Neural progenitor cell (in vitro differentiated cells): ENCODE data around the gene HTD2. TPM values are rescaled to one million over a fixed set of nuclear protein-coding genes. Genes with fewer than 3 reads are reported as not detected.

Experiments used
- DNase-seq: peaks from one replicate; pipeline ENCODE4 v3.0.0-alpha.2; 2016; ENCODE audit warnings: low spot score
- H2AFZ ChIP-seq: fragments of 200-600 bp; sonication (generic); replicated peaks from 2 replicates; pipeline ENCODE4 v1.6.1; 2016; ENCODE audit warnings: antibody characterized with exemption
- H3F3A ChIP-seq: fragments of 200-600 bp; sonication (generic); 2 replicates; pipeline ENCODE4 v1.6.1; 2016; ENCODE audit warnings: antibody characterized with exemption, low read depth
- H3K27ac ChIP-seq: fragments of 200-600 bp; sonication (generic); 2 replicates; pipeline ENCODE4 v1.5.1; 2016; ENCODE audit warnings: mild to moderate bottlenecking
- H3K27me3 ChIP-seq: fragments of 200-600 bp; sonication (generic); 2 replicates; pipeline ENCODE4 v1.6.1; 2016; ENCODE audit warnings: mild to moderate bottlenecking, moderate library complexity
- H3K36me3 ChIP-seq: fragments of 200-600 bp; sonication (generic); 2 replicates; pipeline ENCODE4 v1.5.1; 2016
- H3K4me1 ChIP-seq: fragments of 200-600 bp; sonication (generic); 2 replicates; pipeline ENCODE4 v1.6.1; 2016; ENCODE audit warnings: mixed run types
- H3K4me2 ChIP-seq: fragments of 200-600 bp; sonication (generic); 2 replicates; pipeline ENCODE4 v1.6.1; 2016
- H3K4me3 ChIP-seq: fragments of 200-600 bp; sonication (generic); 2 replicates; pipeline ENCODE4 v1.5.1; 2016
- H3K79me2 ChIP-seq: fragments of 200-600 bp; sonication (generic); 2 replicates; pipeline ENCODE4 v1.6.1; 2016; ENCODE audit warnings: low read depth
- H3K9ac ChIP-seq: fragments of 200-600 bp; sonication (generic); 2 replicates; pipeline ENCODE4 v1.6.1; 2016
- H3K9me3 ChIP-seq: fragments of 200-600 bp; sonication (generic); 2 replicates; pipeline ENCODE4 v1.5.1; 2016; ENCODE audit warnings: low read depth
- H4K20me1 ChIP-seq: fragments of 200-600 bp; sonication (generic); 2 replicates; pipeline ENCODE4 v1.6.1; 2016; ENCODE audit warnings: low read depth
- H3K27ac Mint-ChIP-seq: 3 replicates; pipeline ENCODE4 v1.8.0; 2021; ENCODE audit warnings: mixed read lengths
- H3K27me3 Mint-ChIP-seq: 2 replicates; pipeline ENCODE4 v1.8.0; 2022; ENCODE audit warnings: low read depth, mild to moderate bottlenecking, inconsistent platforms, moderate library complexity, mixed read lengths; ENCODE audit not compliant: insufficient read depth
- H3K36me3 Mint-ChIP-seq: 3 replicates; pipeline ENCODE4 v1.8.0; 2021; ENCODE audit warnings: mixed read lengths
- H3K4me1 Mint-ChIP-seq: 3 replicates; pipeline ENCODE4 v1.8.0; 2021; ENCODE audit warnings: mixed read lengths
- H3K4me3 Mint-ChIP-seq: 3 replicates; pipeline ENCODE4 v1.8.0; 2021; ENCODE audit warnings: mild to moderate bottlenecking, moderate library complexity, mixed read lengths
- H3K9me3 Mint-ChIP-seq: 3 replicates; pipeline ENCODE4 v1.8.0; 2020; ENCODE audit warnings: mixed read lengths
- CTCF ChIP-seq: fragments of 200-600 bp; sonication (generic); IDR thresholded peaks from 2 replicates; pipeline ENCODE4 v1.5.1; 2017; ENCODE audit warnings: antibody characterized with exemption, mild to moderate bottlenecking
- EZH2 ChIP-seq: fragments of 200-600 bp; sonication (generic); IDR thresholded peaks from 2 replicates; pipeline ENCODE4 v1.6.1; 2017; ENCODE audit warnings: antibody characterized with exemption, mild to moderate bottlenecking, moderate library complexity
- EZH2phosphoT487 ChIP-seq: fragments of 200-600 bp; sonication (generic); IDR thresholded peaks from 2 replicates; pipeline ENCODE4 v1.6.1; 2017; ENCODE audit warnings: antibody characterized with exemption
- total RNA-seq: library from RNA; depleted of rRNA; stranded (reverse); fragments of >200 nt; gene quantifications from 2 replicates; pipeline ENCODE4 v1.2.3, GENCODE V29; 2015; ENCODE audit warnings: low replicate concordance

The HTD2 gene
- total RNA-seq, 1 donor from 2014 or later = 29.5 TPM

- DNase-seq = no peak
- Histone ChIP-seq H3K9ac (no peak overlapping the region), H3K4me2 (no peak overlapping the region), H4K20me1 (no peaks in the 10 kb centered on the region), H2AFZ (no peak overlapping the region), H3K27ac (no peak overlapping the region), H3K4me3 (no peak overlapping the region), H3K4me1 (no peaks in the 10 kb centered on the region), H3K9me3 (no peaks in the 10 kb centered on the region), H3K27me3 (no peaks in the 10 kb centered on the region), H3F3A (no peaks in the 10 kb centered on the region), H3K36me3 (no peaks in the 10 kb centered on the region), H3K79me2 (no peaks in the 10 kb centered on the region)
- TF ChIP-seq EZH2phosphoT487 = no peak
- no peak for TF ChIP-seq EZH2
- TF ChIP-seq CTCF = no peak
- Mint-ChIP-seq H3K27me3 (peaks cover 2% of the 10 kb centered on the region), H3K4me3 (no peak overlapping the region), H3K9me3 (no peaks in the 10 kb centered on the region), H3K4me1 (peaks cover 9% of the 10 kb centered on the region), H3K27ac (no peak overlapping the region), H3K36me3 (peaks cover 2% of the 10 kb centered on the region)
Measured at GRCh38 chr3:58353722-58354553, 47.6 kb downstream of the HTD2 start.

DNA sequence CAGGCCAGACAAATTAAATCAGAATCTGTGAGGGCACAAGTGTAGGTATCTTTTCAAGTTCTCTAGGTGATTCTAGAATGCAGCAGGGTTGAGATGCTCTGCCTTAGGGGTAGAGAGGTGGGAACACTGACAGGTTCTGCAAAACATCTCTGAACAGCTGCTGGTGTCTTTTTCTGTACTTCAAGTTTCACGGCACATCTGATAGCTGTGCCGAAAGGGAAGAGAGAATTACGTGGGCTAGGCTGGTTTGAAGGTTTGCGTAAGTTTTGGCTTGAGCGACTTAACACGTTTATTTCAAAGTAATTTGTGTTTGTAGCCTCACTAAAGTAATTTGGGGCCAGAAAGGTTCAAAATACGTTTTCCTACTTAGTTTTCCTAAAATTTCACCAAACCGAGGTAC is 48.9 kb downstream of the HTD2 start:
- Mint-ChIP-seq H3K36me3 (peaks cover 2% of the 10 kb centered on the region), H3K9me3 (no peaks in the 10 kb centered on the region), H3K4me3 (no peak overlapping the region), H3K27ac (no peak overlapping the region), H3K4me1 (peaks cover 9% of the 10 kb centered on the region), H3K27me3 (peaks cover 2% of the 10 kb centered on the region)
- Histone ChIP-seq H3K4me2 (no peak overlapping the region), H3K36me3 (no peaks in the 10 kb centered on the region), H3F3A (no peaks in the 10 kb centered on the region), H3K27ac (no peak overlapping the region), H3K9me3 (no peaks in the 10 kb centered on the region), H3K4me3 (no peak overlapping the region), H3K9ac (no peak overlapping the region), H4K20me1 (no peaks in the 10 kb centered on the region), H3K79me2 (no peaks in the 10 kb centered on the region), H3K27me3 (no peaks in the 10 kb centered on the region), H2AFZ (no peak overlapping the region), H3K4me1 (no peaks in the 10 kb centered on the region)
- no peak for TF ChIP-seq CTCF
- no peak for TF ChIP-seq EZH2phosphoT487
- TF ChIP-seq EZH2 = no peak
- no peak for DNase-seq

- Histone ChIP-seq H3K36me3 (no peaks in the 10 kb centered on the region), H3K27me3 (no peaks in the 10 kb centered on the region), H3K4me3 (no peak overlapping the region), H3K9me3 (no peaks in the 10 kb centered on the region), H3K27ac (no peak overlapping the region), H3K4me1 (no peaks in the 10 kb centered on the region), H2AFZ (no peak overlapping the region), H3F3A (no peaks in the 10 kb centered on the region), H3K9ac (no peak overlapping the region), H4K20me1 (no peaks in the 10 kb centered on the region), H3K4me2 (no peak overlapping the region), H3K79me2 (no peaks in the 10 kb centered on the region)
- no peak for TF ChIP-seq EZH2
- TF ChIP-seq EZH2phosphoT487 = no peak
- Mint-ChIP-seq H3K27ac (no peak overlapping the region), H3K4me1 (peaks cover 9% of the 10 kb centered on the region), H3K9me3 (no peaks in the 10 kb centered on the region), H3K27me3 (peaks cover 2% of the 10 kb centered on the region), H3K36me3 (peaks cover 2% of the 10 kb centered on the region), H3K4me3 (no peak overlapping the region)
- DNase-seq = no peak
Measured at GRCh38 chr3:58356054-58356453, 49.7 kb downstream of the HTD2 start.

- Histone ChIP-seq H3K4me2 (no peak overlapping the region), H3K36me3 (no peaks in the 10 kb centered on the region), H3K27ac (no peak overlapping the region), H3K4me1 (no peaks in the 10 kb centered on the region), H2AFZ (no peak overlapping the region), H3K9me3 (no peaks in the 10 kb centered on the region), H4K20me1 (no peaks in the 10 kb centered on the region), H3K4me3 (no peak overlapping the region), H3F3A (no peaks in the 10 kb centered on the region), H3K9ac (no peak overlapping the region), H3K79me2 (no peaks in the 10 kb centered on the region), H3K27me3 (no peaks in the 10 kb centered on the region)
- DNase-seq = no peak
- TF ChIP-seq CTCF (no peak), EZH2 (no peak), EZH2phosphoT487 (no peak)
- peaks cover 2% of the 10 kb centered on the region for H3K27me3 Mint-ChIP-seq
- H3K9me3 Mint-ChIP-seq = no peaks in the 10 kb centered on the region
- H3K27ac Mint-ChIP-seq = no peak overlapping the region
- H3K4me1 Mint-ChIP-seq = peaks cover 3% of the 10 kb centered on the region
- H3K4me3 Mint-ChIP-seq = no peak overlapping the region
- H3K36me3 Mint-ChIP-seq = peaks cover 2% of the 10 kb centered on the region
Measured at GRCh38 chr3:58357402-58357801, 51.1 kb downstream of the HTD2 start.
